ENCODE data around the gene PRKD2. TPM values are rescaled to one million over a fixed set of nuclear protein-coding genes. Genes with fewer than 3 reads are reported as not detected.
A peak's percentile ranks its signal among the peaks of the same experiment; 100 is the strongest.

Gene PRKD2
- total and polyA plus RNA-seq, 2 of the 8 experiments (the other 6 are each of a cell fraction or from before 2014, with no cell fraction given) = 24.4 to 63.8 TPM

DNA sequence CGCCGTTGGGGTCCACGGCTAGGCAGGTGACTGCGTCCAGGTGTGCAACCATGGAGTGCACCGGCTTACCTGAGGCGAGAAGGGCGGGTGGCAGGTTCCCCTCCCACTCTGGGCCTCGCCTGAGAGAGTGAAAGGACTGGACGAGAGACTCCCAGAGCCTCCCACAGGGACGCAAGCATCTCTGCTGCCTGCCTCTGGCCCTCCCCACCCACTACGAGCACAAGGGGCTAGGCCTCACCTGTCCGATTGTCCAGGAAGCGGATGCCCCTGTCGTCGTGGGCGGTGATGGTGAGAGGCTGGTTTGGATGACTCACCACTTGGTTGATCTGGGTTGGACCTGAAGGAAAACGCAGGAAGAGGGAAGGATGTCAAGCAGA lies 5.1 kb upstream of the PRKD2 start:
- Histone ChIP-seq H4K91ac (replicated peaks; ENCODE audit: insufficient read length, low read length) (no peak overlapping the region), H3K27me3 (replicated peaks in 1 of 4; ENCODE audit: control insufficient read depth in 3 of 4, extremely low read depth in 1 of 4, insufficient read depth in 3 of 4, low read length in 3 of 4) (no peaks in the 10 kb centered on the region), H2AK5ac (ENCODE audit: low read depth, low read length) (no peak overlapping the region), H2AFZ (ENCODE audit: low read length) (no peak overlapping the region), H3K14ac (ENCODE audit: insufficient read length) (no peak overlapping the region), H3K56ac (replicated peaks; ENCODE audit: insufficient read length, low read depth, low read length) (no peak overlapping the region), H3K79me2 (ENCODE audit: control insufficient read depth in 1 of 2, insufficient read depth in 2 of 2, low read length in 2 of 2) (peaks cover 0 to 3% of the 10 kb centered on the region in 2 experiments; a peak in 1 of 4 replicates), H2BK5ac (ENCODE audit: low read depth, low read length) (peak overlapping the region; percentile 63; the same call in 1 of the 2 replicates), H2BK20ac (ENCODE audit: low read length) (no peak overlapping the region), H4K20me1 (replicated peaks in 1 of 2; ENCODE audit: control insufficient read depth in 1 of 2, insufficient read depth in 2 of 2, low read length in 2 of 2) (peaks cover 9 to 32% of the 10 kb centered on the region in 2 experiments), H3K4me2 (ENCODE audit: insufficient read depth in 1 of 2, low read depth in 2 of 2, low read length in 2 of 2) (no peak overlapping the region), H3K79me1 (ENCODE audit: low read depth, low read length) (peaks cover 8% of the 10 kb centered on the region; the same call in 1 of the 2 replicates), H2BK120ac (replicated peaks; ENCODE audit: low read depth, low read length) (no peak overlapping the region), H3K36me3 (ENCODE audit: control insufficient read depth in 2 of 4, insufficient read depth in 4 of 4, low read length in 3 of 4) (peaks cover 18 to 63% (median 48%) of the 10 kb centered on the region in 4 experiments), H3K9ac (replicated peaks in 1 of 4; ENCODE audit: extremely low read depth in 1 of 4, low read depth in 3 of 4, low read length in 3 of 4) (no peak overlapping the region), H3K23ac (ENCODE audit: insufficient read length) (no peak overlapping the region), H3K27ac (ENCODE audit: low read depth, low read length) (no peak overlapping the region; the same call in 1 of the 2 replicates), H2BK15ac (ENCODE audit: low read length) (no peak overlapping the region), H4K8ac (ENCODE audit: extremely low read depth, insufficient read depth, low read length) (no peak overlapping the region), H3K4ac (replicated peaks; ENCODE audit: insufficient read length, low read depth, low read length) (no peak overlapping the region), H2BK12ac (ENCODE audit: low read depth, low read length) (no peak overlapping the region; the same call in 1 of the 2 replicates), H3K23me2 (ENCODE audit: low read depth, low read length) (peaks cover 4% of the 10 kb centered on the region; the same call in 1 of the 2 replicates), H4K5ac (ENCODE audit: insufficient read length, low read depth, low read length) (no peak overlapping the region), H3K4me3 (ENCODE audit: extremely low read depth in 1 of 4, insufficient read depth in 2 of 4, low read depth in 3 of 4, low read length in 4 of 4) (no peak overlapping the region), H3K4me1 (replicated peaks in 1 of 4; ENCODE audit: control insufficient read depth in 3 of 4, insufficient read depth in 4 of 4, low read length in 3 of 4) (peaks cover 0 to 12% (median 2%) of the 10 kb centered on the region in 4 experiments; a peak in 6 of 7 replicates), H3K18ac (ENCODE audit: extremely low read depth, low read length) (no peak overlapping the region), H3K9me3 (ENCODE audit: insufficient read depth in 2 of 2, low read depth in 1 of 2, low read length in 1 of 2) (no peaks in the 10 kb centered on the region)
- ChIA-PET POLR2A (ENCODE audit: partially characterized antibody) (interaction anchor here (1.4 to 1.9 kb wide), 2 partner anchors 19 to 24 kb away, joined by 3 to 4 read pairs; partner anchors contain the start of gene FKRP), CTCF (ENCODE audit: partially characterized antibody) (interaction anchor here (0.7 to 15.8 kb wide), 14 partner anchors 9 to 105 kb away, joined by 3 to 188 read pairs (median 4); no protein-coding TSS in a partner anchor)
- FAIRE-seq = no peak
- no peak for TF ChIP-seq TEAD4 (IDR thresholded peaks at IDR 0.05; ENCODE audit: low read depth, low read length)
- 91% methylated on average over 17 of the region's 17 CpGs; no CpG with 5 or more reads in 1 of the 2 experiments for WGBS, 2 experiments (ENCODE audit: extremely low coverage in 1 of 2, insufficient coverage in 1 of 2, insufficient read length in 1 of 2, insufficient replicate concordance in 2 of 2, low coverage in 1 of 2, low lambda C conversion rate in 2 of 2, missing lambda C conversion rate in 1 of 2)
- DNase-seq (ENCODE audit: low read depth in 1 of 2, low spot score in 2 of 2) = no peak

Measured in H1 (cell line).